Cardiac fibroblast (primary cell): Measurements from ENCODE around the gene LAX1.

ENCODE experiments used
- DNase-seq, 2 donors: peaks; one replicate each; pipeline versions ENCODE4 v3.0.0 to v3.0.0-alpha.2; 2010; ENCODE audit warnings: low read depth in 2 of 2
- H3K4me3 ChIP-seq, 2 donors: replicated peaks in 1 of 2; 1 replicate in 1 of 2; 2 replicates in 1 of 2; pipeline ENCODE4 v1.5.1; 2011; ENCODE audit warnings: low read depth in 2 of 2, low read length in 2 of 2, mild to moderate bottlenecking in 2 of 2, moderate library complexity in 1 of 2
- TF ChIP-seq, protein P1 (sequence below): IDR thresholded peaks from one replicate; pipeline ENCODE4 v1.5.1; 2011; ENCODE audit warnings: low read depth, mild to moderate bottlenecking, low read length, inconsistent platforms

Gene LAX1

DNA sequence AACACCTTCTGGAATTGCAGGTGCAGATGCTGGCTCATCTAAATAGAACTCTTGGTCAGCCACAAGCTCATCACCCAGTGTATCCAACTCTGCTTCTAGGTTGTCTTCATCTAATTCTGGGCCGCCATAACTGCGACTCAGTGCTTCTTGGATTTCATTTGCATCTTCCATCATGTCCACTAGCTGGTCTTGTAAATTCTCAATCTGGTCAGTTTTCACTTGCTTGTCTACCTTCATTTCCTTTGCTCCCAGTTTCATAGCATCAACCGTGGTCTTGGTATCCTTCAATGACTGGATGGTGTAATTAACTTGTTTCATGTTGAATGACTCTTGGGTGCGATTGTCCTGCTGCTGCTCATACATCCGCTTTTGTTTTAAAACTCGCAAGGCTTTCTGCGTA is 40.7 kb downstream of the LAX1 start:
- TF ChIP-seq, protein P1, sequence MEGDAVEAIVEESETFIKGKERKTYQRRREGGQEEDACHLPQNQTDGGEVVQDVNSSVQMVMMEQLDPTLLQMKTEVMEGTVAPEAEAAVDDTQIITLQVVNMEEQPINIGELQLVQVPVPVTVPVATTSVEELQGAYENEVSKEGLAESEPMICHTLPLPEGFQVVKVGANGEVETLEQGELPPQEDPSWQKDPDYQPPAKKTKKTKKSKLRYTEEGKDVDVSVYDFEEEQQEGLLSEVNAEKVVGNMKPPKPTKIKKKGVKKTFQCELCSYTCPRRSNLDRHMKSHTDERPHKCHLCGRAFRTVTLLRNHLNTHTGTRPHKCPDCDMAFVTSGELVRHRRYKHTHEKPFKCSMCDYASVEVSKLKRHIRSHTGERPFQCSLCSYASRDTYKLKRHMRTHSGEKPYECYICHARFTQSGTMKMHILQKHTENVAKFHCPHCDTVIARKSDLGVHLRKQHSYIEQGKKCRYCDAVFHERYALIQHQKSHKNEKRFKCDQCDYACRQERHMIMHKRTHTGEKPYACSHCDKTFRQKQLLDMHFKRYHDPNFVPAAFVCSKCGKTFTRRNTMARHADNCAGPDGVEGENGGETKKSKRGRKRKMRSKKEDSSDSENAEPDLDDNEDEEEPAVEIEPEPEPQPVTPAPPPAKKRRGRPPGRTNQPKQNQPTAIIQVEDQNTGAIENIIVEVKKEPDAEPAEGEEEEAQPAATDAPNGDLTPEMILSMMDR: no peak
- no peak overlapping the region for H3K4me3 ChIP-seq
- no peak for DNase-seq

GRCh38 chr1:203807196-203807595 is 42.2 kb downstream of the LAX1 start:
- H3K4me3 ChIP-seq: no peak overlapping the region
- peak; percentile 28 to 84 for DNase-seq
- TF ChIP-seq, protein P1: no peak

DNA sequence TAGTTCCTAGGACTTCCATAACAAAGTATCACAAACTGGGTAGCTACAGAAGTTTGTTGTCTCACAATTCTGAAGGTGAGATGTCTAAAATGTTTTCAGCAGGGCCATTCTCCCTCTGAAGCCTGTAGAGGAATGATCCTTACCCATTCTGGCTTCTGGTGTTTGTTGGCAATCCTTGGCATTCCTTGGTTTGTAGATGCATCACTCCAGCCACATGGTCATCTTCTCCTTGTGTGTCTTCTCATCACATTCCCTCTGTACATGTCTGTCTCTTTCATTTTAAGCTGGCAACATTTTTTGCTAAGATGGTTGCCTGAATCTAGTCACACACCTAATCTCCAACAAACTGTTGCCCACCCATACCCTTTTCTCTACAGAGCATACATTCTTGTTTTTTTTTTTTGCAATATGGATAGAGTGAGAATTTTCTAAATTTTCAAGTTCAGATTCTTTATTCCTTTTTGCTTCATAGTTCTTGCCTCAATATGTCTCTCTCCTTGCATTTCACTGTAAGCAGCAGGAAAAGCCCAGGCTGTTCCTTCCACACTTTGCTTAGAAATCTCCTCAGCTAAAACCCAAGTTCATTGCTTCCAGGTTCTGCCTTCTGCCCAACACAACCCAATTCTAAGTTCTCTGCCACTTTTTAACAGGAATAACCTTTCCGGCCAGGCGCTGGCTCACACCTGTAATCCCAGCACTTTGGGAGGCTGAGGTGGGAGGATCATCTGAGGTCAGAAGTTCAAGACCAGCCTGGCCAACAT is 48.8 kb downstream of the LAX1 start:
- no peak overlapping the region for H3K4me3 ChIP-seq
- DNase-seq: no peak
- TF ChIP-seq, protein P1: no peak

DNA sequence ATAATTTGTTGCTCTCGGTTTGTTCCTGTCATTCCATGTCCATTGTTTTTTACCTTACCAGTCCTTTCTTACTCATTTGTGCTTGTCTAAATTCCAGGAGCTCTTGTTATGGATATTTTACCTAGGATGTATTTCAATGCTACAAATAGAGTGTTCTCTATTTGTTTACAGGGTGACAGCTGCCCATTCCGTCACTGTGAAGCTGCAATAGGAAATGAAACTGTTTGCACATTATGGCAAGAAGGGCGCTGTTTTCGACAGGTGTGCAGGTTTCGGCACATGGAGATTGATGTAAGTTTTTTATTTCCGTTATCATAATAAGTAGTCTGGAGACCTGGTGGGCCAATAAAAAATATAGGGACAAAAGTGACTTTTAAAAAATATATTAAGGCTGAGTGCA is 53.4 kb downstream of the LAX1 start:
- TF ChIP-seq, protein P1: no peak
- H3K4me3 ChIP-seq: no peak overlapping the region
- no peak for DNase-seq

DNA sequence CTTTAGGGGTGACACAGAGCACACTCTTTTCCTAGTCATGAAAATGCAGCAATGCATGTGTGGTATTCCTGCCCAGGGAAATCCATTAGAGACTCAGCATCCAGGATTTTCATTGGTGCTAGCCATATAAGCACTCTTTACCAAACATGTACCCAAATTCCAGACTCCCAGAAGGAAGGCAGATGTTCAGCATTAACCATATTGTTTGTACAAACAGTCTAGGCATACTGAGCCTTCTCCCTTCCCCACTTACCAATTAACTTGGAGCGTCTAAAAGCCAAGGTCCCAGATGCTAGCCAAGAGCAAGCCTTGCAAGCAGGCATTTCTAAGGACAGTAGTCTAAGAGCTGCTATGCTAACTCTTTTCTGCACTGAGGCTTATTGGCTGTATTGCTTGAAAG is 58.3 kb downstream of the LAX1 start:
- H3K4me3 ChIP-seq: no peak overlapping the region
- TF ChIP-seq, protein P1: no peak
- DNase-seq: no peak
